Gastroesophageal sphincter (tissue), 3 donors: ENCODE data around the gene BIK.

Experiments used
- EP300 ChIP-seq: sonication (generic); formaldehyde crosslinking; IDR thresholded peaks from one replicate; pipeline ENCODE4 v1.6.1; 2017; ENCODE audit warnings: antibody characterized with exemption, mild to moderate bottlenecking
- POLR2A ChIP-seq, 2 donors: fragments of 450-650 bp; IDR thresholded peaks; one replicate each; pipeline ENCODE4 v1.6.1; 2017; ENCODE audit warnings: antibody characterized with exemption in 2 of 2, mild to moderate bottlenecking in 2 of 2, moderate library complexity in 1 of 2
- TF ChIP-seq, protein P1 (sequence below), 4 experiments: fragments of 200-600 bp in 2 of 4; fragments of 450-650 bp in 2 of 4; sonication (generic) in 1 of 4; IDR thresholded peaks; one replicate each; pipeline ENCODE4 v1.5.1; 2017 to 2019; ENCODE audit warnings: antibody characterized with exemption in 4 of 4, mild to moderate bottlenecking in 2 of 4, moderate library complexity in 2 of 4

DNA sequence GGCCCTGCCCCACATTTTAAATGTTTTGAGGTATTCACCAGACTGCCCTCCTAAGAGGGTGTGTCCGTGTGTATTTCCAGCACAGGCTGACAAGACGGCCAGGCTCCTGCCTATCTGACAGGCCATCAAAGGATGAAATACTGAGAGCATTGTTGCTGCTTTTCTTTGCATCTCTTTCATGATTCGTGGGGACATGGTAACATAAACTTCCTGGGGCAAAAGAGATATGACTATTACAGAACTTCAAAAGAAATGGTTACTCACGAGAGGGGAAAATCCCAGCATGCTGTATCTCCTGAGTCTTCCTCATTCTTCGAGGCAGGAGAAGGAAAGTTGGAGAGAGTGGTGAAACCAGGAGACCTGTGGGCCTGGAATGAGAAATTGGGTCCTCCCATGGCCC, 10.3 kb upstream of the BIK start:
- TF ChIP-seq, protein P1, sequence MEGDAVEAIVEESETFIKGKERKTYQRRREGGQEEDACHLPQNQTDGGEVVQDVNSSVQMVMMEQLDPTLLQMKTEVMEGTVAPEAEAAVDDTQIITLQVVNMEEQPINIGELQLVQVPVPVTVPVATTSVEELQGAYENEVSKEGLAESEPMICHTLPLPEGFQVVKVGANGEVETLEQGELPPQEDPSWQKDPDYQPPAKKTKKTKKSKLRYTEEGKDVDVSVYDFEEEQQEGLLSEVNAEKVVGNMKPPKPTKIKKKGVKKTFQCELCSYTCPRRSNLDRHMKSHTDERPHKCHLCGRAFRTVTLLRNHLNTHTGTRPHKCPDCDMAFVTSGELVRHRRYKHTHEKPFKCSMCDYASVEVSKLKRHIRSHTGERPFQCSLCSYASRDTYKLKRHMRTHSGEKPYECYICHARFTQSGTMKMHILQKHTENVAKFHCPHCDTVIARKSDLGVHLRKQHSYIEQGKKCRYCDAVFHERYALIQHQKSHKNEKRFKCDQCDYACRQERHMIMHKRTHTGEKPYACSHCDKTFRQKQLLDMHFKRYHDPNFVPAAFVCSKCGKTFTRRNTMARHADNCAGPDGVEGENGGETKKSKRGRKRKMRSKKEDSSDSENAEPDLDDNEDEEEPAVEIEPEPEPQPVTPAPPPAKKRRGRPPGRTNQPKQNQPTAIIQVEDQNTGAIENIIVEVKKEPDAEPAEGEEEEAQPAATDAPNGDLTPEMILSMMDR (IDR thresholded peaks at IDR 0.05) = no peak
- no peak for TF ChIP-seq POLR2A (IDR thresholded peaks at IDR 0.05)
- no peak for TF ChIP-seq EP300
